Vagina (tissue), 2 donors: ENCODE measurements around the gene KCNJ15.

Experiments used
- POLR2A ChIP-seq, 2 donors: fragments of 450-650 bp; IDR thresholded peaks; one replicate each; pipeline ENCODE4 v1.6.1; 2017; ENCODE audit warnings: antibody characterized with exemption in 2 of 2, mild to moderate bottlenecking in 2 of 2, moderate library complexity in 2 of 2
- POLR2AphosphoS5 ChIP-seq, 2 donors: sonication (generic); formaldehyde crosslinking; IDR thresholded peaks; one replicate each; pipeline ENCODE4 v1.9.0; 2017; ENCODE audit warnings: antibody characterized with exemption in 2 of 2, mild to moderate bottlenecking in 2 of 2, low read depth in 1 of 2; ENCODE audit not compliant: insufficient read depth in 1 of 2
- TF ChIP-seq, protein P1 (sequence below), 3 experiments: fragments of 450-650 bp in 2 of 3; fragments of 200-600 bp in 1 of 3; sonication (generic) in 1 of 3; IDR thresholded peaks; one replicate each; pipeline ENCODE4 v1.5.1; 2017 to 2019; ENCODE audit warnings: antibody characterized with exemption in 3 of 3, mild to moderate bottlenecking in 2 of 3, moderate library complexity in 2 of 3

DNA sequence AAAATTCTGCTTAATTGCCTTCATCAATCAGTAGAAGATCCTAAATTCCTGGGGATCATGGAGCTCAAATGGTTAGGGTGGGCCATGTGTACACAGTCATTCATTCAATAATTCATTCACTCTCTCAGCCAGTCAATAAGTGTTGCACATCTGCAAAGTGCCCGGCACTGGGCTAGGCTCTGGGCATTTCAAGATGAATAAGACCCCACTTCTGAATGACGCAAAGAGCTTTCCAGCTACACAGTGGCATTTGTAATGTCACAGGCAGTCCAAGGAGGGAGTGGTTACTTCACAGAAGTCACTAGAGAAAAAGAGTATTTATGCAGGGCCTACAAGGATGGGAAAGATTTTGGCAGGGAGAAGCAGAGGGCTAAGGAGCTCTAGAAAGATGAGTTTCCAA lies 93.2 kb downstream of the KCNJ15 start:
- TF ChIP-seq, protein P1, sequence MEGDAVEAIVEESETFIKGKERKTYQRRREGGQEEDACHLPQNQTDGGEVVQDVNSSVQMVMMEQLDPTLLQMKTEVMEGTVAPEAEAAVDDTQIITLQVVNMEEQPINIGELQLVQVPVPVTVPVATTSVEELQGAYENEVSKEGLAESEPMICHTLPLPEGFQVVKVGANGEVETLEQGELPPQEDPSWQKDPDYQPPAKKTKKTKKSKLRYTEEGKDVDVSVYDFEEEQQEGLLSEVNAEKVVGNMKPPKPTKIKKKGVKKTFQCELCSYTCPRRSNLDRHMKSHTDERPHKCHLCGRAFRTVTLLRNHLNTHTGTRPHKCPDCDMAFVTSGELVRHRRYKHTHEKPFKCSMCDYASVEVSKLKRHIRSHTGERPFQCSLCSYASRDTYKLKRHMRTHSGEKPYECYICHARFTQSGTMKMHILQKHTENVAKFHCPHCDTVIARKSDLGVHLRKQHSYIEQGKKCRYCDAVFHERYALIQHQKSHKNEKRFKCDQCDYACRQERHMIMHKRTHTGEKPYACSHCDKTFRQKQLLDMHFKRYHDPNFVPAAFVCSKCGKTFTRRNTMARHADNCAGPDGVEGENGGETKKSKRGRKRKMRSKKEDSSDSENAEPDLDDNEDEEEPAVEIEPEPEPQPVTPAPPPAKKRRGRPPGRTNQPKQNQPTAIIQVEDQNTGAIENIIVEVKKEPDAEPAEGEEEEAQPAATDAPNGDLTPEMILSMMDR (IDR thresholded peaks at IDR 0.05): no peak
- no peak for TF ChIP-seq POLR2A (IDR thresholded peaks at IDR 0.05)
- no peak for TF ChIP-seq POLR2AphosphoS5 (IDR thresholded peaks at IDR 0.05; ENCODE audit: insufficient read depth in 1 of 2, low read depth in 1 of 2)
